Fibroblast of skin of scalp (primary cell): ENCODE data around the gene PUS7L. TPM values are rescaled to one million over a fixed set of nuclear protein-coding genes. Genes with fewer than 3 reads are reported as not detected.
A peak's percentile ranks its signal among the peaks of the same experiment; 100 is the strongest.
"Not testable (repeated sequence)": the region's sequence is repeated elsewhere in the genome, so short reads cannot be mapped to it uniquely, and the experiment has no call there.

Experiments used
- DNase-seq: peaks from one replicate; pipeline ENCODE4 v3.0.0-alpha.2; 2013
- polyA plus RNA-seq, 2 experiments: library from polyadenylated mRNA; unstranded; fragments of 120-200 nt; gene quantifications; one replicate each; pipeline ENCODE4 v1.2.1, GENCODE V29; 2013; ENCODE audit not compliant: insufficient read length in 2 of 2

Gene PUS7L, protein sequence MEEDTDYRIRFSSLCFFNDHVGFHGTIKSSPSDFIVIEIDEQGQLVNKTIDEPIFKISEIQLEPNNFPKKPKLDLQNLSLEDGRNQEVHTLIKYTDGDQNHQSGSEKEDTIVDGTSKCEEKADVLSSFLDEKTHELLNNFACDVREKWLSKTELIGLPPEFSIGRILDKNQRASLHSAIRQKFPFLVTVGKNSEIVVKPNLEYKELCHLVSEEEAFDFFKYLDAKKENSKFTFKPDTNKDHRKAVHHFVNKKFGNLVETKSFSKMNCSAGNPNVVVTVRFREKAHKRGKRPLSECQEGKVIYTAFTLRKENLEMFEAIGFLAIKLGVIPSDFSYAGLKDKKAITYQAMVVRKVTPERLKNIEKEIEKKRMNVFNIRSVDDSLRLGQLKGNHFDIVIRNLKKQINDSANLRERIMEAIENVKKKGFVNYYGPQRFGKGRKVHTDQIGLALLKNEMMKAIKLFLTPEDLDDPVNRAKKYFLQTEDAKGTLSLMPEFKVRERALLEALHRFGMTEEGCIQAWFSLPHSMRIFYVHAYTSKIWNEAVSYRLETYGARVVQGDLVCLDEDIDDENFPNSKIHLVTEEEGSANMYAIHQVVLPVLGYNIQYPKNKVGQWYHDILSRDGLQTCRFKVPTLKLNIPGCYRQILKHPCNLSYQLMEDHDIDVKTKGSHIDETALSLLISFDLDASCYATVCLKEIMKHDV
- polyA plus RNA-seq (2013, experiment 1 of 2; ENCODE audit: insufficient read length) = 8.3 TPM
- polyA plus RNA-seq (2013, experiment 2 of 2; ENCODE audit: insufficient read length) = 9.6 TPM

DNA sequence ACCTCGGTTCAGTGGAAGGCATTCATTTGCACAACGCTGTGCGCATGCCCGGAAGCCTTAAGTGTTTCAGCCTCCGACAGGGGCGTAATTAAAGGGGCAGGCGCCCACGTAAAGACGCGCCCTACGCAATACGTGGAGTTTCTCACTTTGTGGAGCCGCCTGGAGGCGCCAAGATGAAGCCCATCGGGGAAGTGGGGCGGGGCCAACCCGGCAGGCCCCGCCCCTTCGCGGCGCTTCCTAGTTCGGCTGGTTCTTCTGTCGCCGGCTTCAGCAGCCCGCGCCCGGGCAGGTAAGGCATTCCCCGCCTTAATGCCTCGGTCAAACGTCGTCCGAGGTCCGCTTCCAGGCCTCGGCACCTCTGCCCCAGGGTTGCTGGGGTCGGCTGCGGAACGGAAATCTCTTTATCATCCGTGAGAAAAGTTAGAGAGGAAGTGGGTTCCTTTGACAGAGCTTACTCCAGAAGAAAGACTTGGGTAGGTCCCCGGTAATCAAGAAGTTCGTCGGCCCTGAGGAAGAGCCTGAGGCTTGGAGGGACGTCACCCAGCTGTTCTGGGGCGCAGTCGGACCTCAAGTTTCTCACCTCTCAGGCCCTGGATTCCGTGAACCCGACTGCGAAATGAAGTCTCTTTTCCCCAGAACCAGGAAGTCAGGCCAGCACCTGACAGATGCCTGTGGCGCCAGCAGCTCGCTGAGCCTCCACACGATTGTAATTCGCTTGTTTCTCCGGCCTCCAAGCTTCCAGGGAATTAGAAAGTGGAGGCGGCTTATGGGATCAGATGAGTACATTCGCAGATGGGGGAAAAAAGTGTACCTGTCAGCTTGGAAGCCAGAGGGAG is at the start of gene PUS7L, which contains the start of gene IRAK4:
TSS of gene PUS7L (minus strand) at position 63 of the 836 bp plus-strand sequence. CDS start 3,545 bp downstream, outside the sequence.
TSS of gene IRAK4 (plus strand) at position 224 of the 836 bp plus-strand sequence. CDS start 9,161 bp downstream, outside the sequence.
- peak; percentile 98 for DNase-seq

DNA sequence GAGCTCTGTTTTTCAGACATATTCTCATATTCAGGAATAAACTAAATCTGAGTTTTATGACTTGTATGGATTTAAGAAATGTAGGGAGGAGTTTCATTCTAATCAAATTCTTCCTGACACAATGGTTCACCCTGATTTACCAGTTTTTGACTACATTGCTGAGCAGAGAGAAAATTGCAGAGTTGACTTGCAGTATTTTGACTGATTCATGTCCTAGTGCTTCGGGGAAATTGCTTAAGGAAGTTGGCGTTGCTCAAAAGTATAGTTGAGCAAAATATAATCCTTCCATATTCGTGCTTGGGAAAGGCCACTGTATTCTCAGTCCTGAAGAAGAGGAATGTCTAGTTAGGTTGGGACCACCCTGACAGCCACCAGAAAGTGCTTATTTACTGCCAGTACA is 48.8 kb upstream of the PUS7L start:
- no peak for DNase-seq

DNA sequence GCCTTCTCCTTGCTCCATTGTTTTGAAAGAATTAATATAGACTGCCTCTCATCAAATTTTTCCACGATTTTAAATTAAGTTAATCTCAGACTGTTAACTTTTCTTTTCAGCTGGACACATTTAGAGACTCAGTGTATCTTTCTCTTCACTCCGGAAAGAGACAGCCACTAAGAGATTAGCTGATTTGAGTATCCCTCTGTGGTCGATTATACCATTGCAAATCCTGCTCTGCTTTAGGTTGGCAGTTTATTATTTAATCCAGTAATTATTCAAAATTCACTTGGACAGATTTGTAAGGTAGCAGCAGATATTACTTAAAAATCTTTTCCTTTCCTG is 48.1 kb upstream of the PUS7L start:
- DNase-seq = no peak

DNA sequence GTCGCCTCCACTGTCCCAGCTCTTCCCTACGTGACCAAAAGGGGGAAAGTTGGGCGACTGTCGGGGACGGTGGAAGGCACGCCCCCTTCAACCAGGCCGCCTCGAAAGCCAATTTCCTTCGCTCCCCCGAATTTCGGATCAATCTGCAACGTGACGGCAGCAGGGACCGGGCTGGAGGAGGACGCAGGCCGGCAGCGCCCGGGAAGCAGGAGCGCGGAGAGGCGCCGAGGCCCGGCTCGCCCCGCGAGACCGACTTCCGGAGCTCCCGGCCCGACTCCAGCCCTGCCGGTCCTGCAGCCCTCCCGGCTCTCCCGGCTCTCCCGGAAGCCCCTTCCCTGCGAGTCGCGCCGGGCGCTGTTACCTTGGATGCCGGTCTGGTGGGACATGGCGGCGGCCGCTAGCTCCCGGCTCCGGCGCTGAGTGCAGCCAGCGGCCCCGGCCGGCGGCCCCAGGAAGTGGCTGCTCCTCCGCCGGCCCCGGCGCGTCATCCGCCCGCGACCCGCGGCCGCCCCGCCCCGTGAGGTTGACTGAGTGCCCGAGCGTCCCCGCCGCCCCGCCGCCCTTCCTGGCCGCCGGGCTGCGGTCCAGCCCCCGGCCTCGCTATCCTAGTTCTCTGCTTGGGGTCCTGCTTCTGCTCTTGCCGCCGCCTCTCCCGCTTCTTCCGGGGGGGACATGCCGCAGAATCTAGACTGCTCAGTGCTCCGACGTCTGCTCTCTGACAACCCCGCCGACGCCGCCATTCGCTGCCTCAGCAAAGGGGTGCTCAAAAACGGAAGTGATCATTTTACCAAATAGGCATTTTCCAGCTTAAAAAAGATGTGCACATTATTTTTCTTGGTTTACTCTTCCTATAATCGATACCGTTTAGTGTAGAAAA is 47.5 kb upstream of the PUS7L start, which contains the start of gene TWF1:
TSS of gene TWF1 (minus strand) at position 458 of the 877 bp plus-strand sequence. CDS start at position 386, 72 bp downstream.
- DNase-seq = peak; percentile 87

DNA sequence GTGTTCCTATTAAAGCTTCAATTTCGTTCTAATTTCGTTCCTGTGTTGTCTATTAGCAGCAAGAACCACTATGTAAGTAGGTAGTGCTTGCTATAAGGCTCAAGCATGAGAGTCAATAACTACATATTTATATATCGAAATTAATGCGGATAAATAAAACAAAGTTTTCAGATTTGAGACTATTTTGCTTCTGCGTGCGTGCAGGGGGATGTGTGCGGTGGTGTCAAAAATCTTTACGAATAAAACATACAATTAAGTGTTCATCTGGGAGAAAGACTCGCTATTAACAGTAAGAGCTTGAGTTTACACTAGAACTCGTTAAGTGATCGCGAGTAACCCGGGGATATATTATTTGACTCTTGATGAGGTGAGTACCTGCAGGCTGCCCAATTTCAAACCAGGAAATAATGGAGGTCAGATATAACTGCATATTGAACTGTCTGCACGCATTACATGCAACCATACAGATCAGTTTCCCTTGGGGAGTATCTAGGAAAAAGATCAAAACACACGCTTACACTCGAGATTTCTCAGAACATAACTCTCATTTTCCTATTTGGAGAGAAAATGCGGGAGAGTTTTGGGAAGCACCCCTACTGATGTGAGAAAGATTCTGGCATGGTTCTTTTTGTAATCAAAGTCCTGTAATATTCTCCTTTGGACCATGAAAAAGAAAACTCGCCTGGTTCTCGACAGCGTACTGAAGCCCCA is 46.7 kb upstream of the PUS7L start:
- peak; percentile 3 for DNase-seq

DNA sequence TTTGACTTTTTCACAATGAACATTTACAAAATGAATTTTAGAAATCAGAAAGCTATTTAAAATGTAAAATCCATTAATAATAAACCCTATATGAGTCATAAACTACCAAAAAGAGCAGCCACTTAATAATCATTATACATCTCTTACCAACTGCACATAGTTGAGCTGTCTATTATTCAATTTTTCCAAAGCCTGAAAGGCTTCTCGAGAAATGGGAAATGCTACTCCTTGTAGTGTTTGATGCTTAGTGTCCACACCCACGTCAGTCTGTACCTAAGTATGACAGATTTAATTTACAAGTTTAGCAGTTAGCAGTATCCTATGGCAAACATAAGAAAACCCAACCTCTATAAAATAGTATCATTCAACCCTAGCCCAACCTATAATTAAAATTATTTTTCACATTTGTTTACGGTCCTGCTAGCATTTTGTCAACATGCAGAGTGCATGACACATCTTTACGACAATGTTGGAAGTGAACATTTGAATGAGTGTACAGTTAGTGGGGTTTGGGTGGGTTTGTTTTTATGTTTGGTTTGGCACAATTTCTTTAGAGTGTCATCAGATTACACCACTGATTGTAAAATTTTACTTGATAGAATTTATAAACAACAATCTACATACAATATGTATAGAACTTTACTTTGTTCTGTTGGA is 39.1 kb upstream of the PUS7L start:
- DNase-seq = no peak

DNA sequence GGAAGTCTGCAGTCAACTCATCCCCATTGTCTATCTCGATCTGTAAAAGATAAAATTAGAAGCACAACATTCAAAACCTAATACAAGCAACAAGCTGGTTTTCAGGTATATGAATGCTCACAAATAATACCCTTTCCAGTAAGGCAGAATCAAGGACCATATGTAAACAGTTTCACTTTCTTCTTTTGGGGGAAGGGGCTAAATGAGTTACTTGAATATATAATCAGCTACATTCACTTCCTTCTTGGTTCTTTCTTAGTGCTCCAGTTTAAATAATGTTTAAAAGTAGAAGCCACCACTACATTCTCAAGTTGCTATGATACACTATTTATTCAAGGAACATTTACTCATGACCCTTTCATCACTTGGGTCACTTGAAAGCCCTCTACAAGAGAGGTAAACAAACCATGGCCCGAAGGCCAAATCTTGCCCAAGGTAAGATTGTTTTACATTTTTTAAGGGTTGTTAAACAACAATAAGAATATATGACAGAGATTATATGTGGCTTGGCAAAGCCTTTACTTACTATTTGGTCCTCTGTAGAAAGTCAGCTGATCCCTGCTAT is 37.2 kb upstream of the PUS7L start:
- DNase-seq = no peak

DNA sequence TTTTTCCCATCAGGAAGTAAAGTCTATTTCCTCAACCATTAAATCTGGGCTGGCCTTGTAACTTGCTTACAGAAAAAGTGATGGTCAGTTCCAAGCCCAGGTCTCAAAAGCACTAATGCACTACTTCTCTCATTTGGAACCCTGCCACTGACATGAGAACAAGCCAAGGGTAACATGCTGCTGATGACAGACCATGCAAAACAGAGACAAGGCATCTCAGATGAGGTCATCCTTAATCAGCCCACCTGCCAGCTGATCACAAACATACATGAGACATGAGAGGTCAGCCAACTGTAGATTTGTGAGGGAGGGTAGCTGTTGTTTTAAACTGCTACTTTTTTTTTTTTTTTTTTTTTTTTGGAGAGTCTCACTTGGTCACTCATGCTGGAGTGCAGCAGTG is 31.4 kb upstream of the PUS7L start:
- peak; percentile 57 for DNase-seq

DNA sequence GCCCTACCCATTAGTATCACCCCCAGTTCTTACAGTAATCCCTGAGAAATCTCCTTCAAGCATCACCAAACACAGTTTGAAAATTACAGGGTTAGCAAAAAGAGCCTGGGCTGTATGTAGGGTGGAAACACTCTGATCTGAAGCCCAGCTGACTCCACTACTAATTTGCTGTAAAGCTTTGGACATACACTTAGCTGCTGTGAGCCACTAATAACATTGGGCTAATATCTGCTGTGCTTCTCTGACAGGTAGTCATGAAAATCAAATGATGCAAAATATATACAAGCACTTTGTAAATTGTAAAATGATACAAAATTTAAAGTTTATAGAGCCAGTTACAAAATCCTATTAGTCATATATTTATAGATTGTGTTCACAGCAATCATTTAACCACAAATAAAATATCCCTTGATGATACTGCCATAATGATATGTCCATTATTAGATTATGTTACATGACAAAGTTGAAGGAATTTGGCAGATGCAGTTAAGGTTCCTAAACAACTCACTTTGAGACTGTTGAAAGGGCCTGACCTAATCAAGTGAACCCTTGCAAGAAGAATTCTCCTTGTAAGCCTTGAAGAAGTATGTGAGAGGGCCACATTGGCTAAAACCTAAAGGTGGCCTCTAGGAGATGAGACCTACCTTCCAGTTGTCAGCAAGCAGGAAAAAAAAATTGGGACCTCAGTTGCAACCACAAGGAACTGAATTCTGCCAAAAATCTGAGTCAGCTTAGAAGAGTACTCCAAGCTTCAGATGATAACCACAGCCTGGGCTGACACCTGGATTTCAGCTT is 28.5 kb upstream of the PUS7L start:
- no peak for DNase-seq

DNA sequence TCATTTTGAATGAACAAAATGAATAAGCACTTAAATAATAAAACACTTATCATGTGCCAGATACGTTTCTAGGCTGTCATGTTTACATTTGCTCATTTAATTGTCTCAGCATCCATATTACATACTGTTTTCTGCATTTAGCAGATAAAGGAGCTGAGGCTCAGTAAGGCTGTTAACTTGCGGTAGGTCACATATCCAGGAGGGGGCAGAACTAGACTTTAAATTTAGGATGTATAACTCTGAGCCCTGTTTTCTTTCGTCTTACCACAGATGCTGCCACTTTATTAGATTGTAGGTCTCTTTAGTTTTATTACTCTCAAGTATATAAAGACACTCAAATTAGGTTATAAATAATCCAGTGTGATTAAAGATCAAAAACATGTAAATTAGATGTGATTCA is 17.9 kb upstream of the PUS7L start:
- DNase-seq = peak; percentile 24

DNA sequence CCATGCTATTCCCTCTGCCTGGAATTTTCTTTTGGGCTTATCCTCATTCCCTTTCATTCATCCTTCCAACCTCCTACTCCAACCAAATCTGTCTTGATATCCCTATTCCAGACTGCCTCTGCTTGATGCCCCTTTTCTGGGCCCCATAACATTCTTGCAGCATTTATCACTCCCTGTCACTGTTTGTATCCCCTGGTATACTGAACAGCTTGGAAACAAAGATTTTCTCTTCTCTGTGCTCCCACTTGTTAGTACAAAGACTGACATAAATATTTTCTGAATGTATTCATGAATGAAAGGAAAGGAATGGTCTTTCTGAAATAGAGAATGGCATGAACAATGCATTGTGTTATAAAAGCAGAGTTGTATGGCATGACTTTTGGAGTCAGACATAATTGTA is 7.7 kb upstream of the PUS7L start:
- DNase-seq = peak; percentile 49

DNA sequence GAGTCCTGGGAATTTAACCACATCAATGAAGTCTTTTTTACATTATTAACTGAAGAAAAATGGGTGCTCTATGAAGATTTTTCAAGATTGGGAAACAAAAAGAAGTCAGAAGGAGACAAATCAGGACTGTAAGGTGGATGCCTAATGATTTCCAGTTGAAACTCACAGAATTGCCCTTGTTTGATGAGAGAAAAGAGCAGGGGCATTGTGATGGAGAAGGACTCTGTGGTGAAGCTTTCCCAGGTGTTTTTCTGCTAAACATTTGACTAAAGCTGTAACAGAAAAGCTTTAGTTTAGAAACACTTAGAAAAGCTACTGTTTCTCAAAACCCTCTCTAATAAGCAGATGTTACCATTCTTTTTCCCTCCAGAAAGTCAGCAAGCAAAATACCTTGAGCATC is 5.9 kb upstream of the PUS7L start:
- no peak for DNase-seq

DNA sequence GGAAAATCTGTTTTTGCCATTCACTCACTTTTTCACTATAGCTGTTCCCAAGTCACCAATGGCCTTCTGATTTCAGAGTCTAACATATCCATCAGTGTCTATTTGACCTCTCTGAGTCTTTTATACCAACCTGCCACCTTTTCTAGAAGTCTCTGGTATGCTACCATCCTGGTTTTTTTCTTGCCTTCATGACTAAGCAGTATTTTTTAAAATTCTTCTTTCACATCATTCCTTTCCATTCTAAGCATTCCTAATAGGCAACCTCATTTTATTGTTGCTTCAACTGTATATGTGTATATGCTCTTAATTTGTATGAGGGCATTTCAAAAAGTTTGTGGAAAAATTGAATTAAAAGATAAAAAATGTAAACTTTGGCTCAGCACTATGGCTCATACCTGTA is 5.2 kb upstream of the PUS7L start:
- peak; percentile 8 for DNase-seq

DNA sequence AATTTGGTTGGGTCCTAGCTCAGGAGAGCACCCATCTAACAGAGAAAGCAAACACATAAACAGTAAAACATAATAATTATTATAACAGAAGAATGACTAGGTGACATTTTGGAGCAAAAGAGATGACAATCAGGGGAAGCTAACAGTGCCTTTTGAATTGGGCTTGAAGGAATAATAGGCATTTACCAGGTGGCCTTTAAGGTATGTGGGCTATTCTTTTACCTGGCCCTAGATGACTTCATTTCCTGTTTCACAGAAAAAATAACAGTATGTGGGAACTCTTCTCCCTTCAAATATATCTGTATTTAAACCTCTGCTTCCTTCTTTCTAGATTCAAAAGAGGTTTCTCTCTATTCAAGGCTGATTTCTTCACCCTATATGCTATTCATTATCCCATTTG is 4.0 kb upstream of the PUS7L start:
- no peak for DNase-seq

DNA sequence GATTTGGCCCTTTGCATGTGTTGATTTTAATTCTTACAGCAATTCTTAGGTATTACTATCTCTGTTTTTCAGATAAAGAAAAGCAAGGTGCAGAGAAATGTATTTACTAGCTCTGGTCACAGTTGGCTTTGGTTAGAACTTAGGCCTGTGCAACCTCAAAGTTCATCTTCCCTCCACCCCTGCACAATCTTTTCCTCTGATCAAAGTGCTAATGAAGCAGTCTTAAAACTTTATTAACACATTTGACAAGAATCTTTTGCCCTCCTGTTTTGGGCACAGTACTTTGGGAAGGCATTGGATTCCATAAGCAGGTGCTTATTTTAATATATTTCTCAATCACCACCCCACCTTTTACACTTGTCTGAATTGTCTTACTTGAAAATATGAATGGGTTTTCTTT is 2.9 kb upstream of the PUS7L start:
- no peak for DNase-seq

DNA sequence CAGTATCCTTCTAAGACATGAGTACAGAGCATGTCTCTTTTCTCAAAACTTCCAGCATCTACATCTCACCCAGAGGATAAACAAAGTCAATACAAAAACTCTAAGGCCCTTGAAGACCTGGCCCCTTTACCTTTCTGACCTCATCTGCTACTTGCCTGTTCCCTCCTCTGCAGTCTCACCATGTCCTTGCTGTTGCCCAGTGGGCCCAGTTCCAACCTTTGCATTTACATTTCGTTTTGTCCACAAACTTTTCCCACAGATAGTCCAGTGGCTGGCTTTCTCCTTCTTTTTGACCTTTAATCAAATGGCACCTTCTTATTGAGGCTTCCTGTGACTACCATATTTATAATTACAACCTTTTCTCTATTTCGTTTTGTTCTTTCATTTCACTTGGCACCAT is 1.8 kb upstream of the PUS7L start:
- no peak for DNase-seq

DNA sequence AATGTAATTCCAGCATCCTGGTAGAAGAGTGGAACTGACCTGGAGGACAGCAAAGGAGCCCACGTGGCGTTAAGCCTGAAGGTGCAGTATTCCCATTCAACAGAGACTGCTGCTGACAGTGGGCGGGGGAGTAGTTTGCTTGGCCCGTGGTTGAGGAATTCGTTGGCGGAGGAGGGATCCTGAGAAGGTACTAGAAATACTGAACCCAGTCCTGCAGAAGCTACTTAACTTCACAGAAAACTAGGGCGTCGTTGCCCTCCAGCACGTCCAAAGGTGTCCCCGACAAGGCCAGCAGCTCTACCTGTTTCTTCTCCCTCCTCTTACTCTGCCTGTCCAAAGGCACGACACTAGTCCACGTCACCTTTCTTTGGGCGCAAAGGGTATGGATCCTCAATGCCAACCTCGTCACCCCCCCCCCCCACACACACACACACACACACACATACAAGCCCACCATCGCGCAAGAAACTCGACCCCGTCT is 303 bp downstream of the PUS7L start:
- peak; percentile 21 for DNase-seq

DNA sequence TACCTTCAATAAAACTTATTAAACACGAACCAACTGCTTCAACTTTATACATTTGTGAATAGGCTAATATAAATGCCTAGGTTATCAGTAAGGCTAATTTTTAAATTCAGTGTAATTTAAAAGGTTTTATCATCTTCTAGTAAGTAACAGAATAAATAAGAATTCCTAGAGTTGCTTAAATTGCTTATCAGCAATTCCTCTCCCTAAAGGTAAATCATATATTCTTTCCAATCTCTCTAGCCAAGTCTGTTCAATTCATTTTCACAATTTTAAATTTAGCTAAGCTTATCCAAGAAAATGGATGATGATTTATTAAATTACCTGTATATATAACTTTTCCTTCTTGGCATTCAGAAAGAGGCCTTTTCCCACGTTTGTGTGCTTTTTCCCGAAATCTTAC is 4.6 kb downstream of the PUS7L start:
- no peak for DNase-seq

DNA sequence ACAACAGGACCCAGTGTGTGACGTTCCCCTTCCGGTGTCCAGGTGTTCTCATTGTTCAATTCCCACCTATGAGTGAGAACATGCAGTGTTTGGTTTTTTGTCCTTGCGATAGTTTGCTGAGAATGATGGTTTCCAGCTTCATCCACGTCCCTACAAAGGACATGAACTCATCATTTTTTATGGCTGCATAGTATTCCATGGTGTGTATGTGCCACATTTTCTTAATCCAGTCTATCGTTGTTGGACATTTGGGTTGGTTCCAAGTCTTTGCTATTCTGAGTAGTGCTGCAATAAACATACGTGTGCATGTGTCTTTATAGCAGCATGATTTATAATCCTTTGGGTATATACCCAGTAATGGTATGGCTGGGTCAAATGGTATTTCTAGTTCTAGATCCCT is 7.2 kb downstream of the PUS7L start:
- DNase-seq = not testable (repeated sequence)
